GM12873 (cell line): ENCODE data around the gene ARL11.

Experiments
- TF ChIP-seq, protein P1 (sequence below): IDR thresholded peaks from 2 replicates; pipeline ENCODE4 v1.5.1; 2012; ENCODE audit warnings: low read depth, mild to moderate bottlenecking, moderate library complexity, low read length, control low read depth; ENCODE audit not compliant: insufficient read depth; ENCODE audit errors: missing control alignments

ARL11 gene

DNA sequence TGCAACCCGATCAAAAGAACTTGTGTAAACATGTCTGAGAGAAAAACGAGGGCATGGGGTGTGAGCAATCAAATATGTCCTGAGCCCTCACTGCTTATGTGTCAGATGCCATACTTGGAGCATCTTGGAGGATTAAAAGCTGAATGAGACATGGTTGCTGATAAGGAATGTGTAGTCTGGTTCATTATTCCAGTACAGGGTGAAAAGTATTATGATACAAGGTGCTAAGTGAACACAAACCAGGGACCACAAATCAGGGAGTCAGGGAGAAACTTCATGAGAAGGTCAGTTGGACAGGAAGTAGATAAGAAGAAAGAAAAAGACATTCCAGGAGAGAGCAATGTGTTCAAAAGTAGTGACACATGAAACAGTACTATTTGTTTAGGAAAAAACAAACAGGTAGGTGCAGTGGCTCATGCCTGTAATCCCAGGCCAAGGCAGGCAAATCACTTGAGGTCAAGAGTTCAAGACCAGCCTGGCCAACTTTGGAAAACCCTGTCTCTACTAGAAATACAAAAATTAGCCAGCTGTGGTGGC, 40.9 kb upstream of the ARL11 start:
- TF ChIP-seq, protein P1, sequence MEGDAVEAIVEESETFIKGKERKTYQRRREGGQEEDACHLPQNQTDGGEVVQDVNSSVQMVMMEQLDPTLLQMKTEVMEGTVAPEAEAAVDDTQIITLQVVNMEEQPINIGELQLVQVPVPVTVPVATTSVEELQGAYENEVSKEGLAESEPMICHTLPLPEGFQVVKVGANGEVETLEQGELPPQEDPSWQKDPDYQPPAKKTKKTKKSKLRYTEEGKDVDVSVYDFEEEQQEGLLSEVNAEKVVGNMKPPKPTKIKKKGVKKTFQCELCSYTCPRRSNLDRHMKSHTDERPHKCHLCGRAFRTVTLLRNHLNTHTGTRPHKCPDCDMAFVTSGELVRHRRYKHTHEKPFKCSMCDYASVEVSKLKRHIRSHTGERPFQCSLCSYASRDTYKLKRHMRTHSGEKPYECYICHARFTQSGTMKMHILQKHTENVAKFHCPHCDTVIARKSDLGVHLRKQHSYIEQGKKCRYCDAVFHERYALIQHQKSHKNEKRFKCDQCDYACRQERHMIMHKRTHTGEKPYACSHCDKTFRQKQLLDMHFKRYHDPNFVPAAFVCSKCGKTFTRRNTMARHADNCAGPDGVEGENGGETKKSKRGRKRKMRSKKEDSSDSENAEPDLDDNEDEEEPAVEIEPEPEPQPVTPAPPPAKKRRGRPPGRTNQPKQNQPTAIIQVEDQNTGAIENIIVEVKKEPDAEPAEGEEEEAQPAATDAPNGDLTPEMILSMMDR = no peak

- TF ChIP-seq, protein P1 = no peak
Measured at GRCh38 chr13:49594576-49594975, 33.7 kb upstream of the ARL11 start.

- TF ChIP-seq, protein P1 = no peak
Measured at GRCh38 chr13:49596221-49596620, 32.1 kb upstream of the ARL11 start.

DNA sequence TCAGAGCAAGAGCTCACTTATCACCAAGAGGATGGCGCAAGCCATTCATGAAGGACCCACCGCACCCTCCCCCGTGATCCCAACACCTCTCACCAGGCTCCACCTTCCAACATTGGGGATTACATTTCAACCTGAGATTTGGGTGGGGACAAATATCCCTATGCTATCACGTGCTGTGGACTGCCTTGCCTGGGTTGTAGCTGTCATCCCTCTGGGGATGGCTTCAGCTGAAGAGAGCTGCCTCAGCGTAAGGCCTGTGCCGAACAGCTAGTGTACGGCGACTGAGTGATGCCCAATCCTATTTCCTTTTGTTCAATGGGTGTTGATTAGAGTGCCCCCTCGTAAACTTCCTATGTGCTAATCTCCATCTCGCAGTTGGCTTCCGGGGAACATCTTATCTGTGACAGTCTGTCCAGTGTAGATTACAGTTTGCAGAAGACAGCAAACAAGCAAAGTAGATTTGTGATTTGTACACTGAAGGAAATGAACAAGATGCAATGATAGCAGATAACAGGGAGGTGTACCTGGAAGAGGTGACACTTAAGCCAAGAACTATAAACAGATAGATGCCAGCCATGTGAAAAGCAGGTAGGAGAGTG, 31.2 kb upstream of the ARL11 start:
- TF ChIP-seq, protein P1 = no peak

DNA sequence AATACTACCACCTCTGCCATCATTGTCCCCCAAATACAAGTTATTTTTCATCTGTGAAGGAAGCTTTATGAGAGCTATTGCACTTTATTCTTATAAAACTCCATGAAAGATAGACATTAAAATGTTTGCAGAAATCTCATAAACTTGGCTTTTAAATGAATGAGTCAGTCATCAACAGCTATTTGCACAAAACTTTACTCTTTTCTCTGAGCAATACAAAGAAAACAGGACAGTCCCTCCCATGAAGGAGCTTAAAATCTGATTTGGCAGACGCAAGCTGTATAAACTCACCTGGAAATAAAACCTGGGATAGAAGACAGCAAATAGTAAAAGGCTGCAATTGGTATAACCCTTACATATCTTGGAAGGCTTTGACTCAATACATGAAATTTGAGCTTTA, 26.3 kb upstream of the ARL11 start:
- TF ChIP-seq, protein P1 = no peak

DNA sequence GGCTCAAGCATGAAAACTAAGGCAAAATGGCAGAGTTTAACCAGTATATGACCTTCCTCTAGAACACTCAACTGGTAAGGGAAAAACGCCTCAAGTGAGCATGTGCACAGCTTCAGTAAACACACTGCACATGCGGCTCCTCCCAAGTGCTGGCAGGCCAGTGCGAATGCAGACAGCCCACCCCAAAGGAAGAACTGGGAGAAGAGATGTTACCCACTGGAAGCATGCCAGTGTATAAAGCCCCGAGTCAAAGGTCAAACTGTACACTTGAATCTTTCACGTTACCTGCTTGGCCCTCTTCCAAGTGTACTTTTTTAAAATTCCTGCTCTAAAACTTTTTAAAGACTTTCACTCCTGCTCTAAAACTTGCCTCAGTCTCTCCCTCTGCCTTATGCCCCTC, 23.7 kb upstream of the ARL11 start:
- TF ChIP-seq, protein P1 = no peak

DNA sequence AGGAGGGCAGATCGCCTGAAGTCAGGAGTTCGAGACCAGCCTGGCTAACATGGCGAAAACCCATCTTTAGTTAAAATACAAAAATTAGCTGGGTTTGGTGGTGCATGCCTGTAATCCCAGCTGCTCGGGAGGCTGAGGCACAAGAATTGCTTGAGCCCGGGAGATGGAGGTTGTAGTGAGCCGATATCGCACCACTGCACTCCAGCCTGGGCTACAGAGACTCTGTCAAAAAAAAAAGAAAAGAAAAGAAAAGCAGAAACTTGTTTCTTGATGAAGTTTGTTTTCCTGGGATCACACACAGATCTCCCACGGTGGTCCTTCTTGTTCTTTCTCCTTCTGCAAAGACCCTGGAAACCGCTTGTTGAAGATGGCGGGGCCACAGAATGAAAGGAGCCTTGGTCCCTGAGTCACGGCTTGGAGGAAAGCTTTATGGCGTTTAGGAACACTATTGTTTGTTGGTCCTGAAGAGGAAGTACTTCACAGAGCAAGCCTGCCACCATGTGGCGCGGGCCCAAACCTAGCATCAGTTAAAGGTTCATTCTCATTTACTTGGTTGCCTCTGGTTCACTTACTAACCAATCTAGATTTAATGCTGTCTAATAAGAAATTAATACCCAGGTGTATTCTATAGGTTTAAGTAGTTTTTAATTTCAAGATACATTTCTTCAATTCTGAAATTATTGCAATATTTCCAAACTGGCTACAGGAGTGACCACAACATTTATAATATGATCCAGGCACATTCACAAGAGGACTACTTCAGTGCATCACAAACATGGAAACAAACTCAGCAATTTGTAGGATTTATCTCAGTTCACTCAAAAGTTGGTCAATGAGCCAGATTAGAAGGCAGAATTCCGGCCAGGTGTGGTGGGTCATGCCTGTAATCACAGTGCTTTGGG, 21.3 kb upstream of the ARL11 start:
- TF ChIP-seq, protein P1 = peak; percentile 81
